ENCODE measurements around the gene SMIM28. TPM values are rescaled to one million over a fixed set of nuclear protein-coding genes. Genes with fewer than 3 reads are reported as not detected.

Gene SMIM28
- total RNA-seq, 1 experiment from 2014 or later, result not detected

DNA sequence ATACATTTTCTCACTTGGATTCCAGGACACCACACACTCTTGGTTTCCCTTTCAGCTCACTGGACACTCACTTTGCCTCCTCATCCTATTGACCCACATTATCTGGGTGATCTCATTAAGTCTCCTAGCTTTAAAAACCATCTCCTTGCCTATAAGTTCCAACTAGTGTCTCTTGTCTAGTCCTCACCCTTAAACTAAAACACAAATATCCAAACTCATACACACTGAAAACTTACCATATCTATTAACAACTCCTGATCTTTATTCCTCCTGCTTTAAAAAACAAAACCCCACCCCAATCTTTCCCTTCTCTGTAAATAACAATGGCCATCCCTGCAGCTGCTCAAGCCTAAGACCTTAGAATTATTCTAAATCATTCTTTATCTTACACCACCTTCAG lies 3.5 kb upstream of the SMIM28 start:
- no peak for DNase-seq (ENCODE audit: low spot score)

DNA sequence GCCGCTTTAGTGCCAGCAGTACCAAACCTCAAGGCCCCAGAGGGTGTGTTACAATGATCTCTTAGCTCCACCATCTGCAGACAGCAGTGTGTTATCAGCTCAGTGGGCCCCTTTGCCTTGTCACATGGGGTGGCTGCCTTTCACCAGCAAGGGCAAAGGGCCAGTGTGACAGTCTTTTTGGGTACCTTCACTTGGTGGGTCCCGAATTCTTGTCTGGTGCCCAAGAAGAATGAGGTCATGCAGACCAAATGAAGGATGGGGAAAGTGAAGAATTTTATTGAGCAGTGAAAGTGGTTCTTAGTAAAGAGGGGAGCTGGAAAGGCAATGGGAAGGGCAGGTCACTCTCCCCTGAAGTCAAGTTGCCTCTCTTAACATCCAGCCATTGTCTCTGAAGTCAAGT lies 2.9 kb upstream of the SMIM28 start:
- no peak for DNase-seq (ENCODE audit: low spot score)

GRCh38 chr6:138377042-138377441 lies 663 bp upstream of the SMIM28 start:
- no peak for DNase-seq (ENCODE audit: low spot score)

DNA sequence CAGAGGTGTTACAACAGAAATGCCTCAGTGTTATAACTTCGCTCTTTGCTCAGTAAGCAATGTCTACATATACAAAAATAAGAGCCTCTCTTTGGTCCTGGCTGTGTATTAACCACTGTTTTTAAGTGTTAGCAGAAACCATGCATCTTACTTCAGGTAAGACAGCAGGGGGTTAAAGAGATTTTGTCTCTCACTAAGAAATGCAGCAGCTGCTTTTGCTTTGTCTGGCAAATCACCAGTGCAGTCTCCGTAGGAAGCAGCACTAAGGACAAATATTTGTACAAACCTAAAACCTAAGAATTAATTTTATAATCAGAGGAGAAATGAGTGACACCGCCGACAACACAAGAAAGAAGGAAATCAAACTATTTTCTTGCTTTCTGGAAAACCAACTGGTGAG lies 758 bp downstream of the SMIM28 start:
- no peak for DNase-seq (ENCODE audit: low spot score)

- no peak for DNase-seq (ENCODE audit: low spot score)
Observed at GRCh38 chr6:138382498-138383265, 5.0 kb downstream of the SMIM28 start.

DNA sequence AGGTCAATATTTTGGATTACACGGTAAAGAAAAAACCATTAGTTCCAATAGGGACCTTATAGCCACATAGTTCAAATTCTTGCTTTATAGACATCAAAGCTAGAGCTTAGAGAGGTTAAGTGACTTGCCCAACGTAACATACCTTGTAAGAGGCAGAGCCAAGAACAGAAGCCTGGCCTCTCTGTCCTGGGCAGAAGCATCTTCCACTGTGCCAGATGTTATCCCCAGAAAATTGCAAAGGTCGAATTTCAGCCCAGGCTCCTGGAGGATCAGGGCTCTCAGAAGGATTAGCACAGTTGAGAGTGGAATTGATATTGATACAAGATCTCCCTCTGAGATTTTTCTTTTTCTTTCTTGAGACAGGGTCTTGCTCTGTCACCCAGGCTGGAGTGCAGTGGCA lies 6.1 kb downstream of the SMIM28 start:
- no peak for DNase-seq (ENCODE audit: low spot score)

- DNase-seq (ENCODE audit: low spot score), result no peak
Observed at GRCh38 chr6:138386897-138387296, 9.2 kb downstream of the SMIM28 start.

DNA sequence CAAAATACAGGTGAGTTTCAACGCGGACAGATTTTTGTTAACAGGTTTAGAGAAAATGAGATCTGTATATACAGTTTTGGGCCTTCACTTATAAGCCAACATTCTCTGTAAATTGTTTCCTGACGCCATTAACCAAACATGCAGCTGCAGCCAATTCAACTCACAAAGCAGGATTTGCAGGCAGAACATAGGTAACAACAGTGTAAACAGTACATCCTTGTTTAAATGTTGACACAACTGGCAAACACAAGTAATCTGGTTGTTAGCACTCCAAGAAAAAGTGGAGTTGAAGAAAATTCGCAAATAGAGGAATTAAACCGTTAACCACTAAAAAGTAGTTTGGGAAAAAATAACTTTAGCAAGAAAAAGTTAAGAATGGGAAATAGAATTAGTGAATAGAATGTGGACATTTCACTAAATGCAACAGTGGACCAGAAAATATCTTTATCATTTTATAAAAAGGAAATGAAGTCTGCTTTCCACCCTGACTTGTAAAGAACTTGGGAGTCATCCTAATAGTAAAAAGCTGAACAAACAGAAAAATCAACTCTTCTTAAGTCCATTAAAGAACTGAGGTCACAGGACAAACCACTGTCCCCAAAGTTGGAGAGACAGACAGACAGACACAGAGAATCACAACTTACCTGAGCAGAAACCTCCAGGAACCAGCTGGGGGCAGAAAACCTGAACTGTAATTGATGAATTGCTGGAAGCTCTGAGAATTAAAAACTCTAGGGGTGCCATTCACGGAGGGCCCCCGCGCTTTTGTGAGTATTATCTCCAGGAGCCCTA lies 10.1 kb downstream of the SMIM28 start:
- no peak for DNase-seq (ENCODE audit: low spot score)

GRCh38 chr6:138389551-138389950 lies 11.8 kb downstream of the SMIM28 start:
- no peak for DNase-seq (ENCODE audit: low spot score)

GRCh38 chr6:138393871-138394783 lies 16.4 kb downstream of the SMIM28 start:
- DNase-seq (ENCODE audit: low spot score), result no peak

DNA sequence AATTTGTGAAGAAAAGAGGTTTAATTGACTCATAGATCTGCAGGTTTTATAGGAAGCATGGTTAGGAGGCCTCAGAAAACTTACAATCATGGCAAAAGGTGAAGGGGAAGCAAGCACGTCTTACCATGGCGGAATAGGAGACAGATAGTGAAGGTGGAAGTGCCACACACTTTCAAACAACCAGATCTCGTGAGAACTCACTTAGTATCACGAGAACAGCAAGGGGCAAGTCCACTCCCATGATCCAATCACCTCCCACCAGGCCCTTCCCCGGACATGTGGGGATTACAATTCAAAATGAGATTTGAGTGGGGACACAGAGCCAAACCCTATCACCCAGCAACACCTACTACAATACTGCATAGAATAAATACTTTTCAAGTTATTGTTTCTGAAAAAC lies 19.0 kb downstream of the SMIM28 start:
- no peak for DNase-seq (ENCODE audit: low spot score)

GRCh38 chr6:138397128-138398122 lies 19.7 kb downstream of the SMIM28 start:
- no peak for DNase-seq (ENCODE audit: low spot score)

- no peak for DNase-seq (ENCODE audit: low spot score)
Observed at GRCh38 chr6:138400326-138400725, 22.6 kb downstream of the SMIM28 start.

DNA sequence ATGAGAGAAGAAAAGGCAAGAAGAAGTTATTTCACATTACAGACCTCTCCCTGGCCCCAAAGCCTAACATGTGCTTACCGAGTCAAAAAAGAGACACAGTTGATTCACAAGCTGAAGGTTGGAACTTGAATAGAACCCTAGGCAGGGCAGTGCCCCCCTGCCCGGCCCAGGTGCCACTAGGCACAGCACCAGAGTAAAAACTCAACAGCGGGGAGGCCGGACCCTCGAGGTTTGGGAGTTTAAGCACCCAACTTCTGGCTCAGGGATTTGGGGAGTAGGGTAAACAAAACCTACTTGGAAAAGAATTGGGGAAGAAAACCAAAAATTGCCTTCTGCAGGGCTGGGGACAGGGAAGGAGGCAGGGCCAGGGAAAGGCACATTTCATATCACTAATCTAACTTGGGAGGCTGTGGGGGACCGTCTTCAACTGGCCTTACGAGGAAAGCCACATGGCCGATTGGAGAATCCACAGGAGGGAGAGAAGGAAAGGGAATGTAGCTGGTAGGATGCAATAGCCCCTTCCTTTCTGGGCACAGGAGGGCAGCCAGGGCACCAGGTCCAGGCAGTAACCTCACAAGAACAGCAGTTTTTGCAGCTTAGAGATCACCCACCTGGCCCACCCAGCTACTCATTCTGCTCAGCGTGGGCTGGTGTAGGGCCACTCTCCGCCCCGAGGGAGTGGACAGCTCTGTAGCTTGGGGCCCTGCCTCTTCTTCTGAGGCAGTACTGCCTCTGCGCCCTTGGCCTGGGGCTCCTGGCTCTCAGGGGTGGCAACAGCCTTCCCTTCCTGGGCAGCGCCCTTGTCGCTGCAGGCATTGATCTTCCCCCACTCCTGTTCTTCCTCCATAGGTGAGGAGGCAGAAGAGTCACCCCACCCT lies 24.5 kb downstream of the SMIM28 start:
- no peak for DNase-seq (ENCODE audit: low spot score)

- DNase-seq (ENCODE audit: low spot score), result no peak
Observed at GRCh38 chr6:138402838-138403187, 25.1 kb downstream of the SMIM28 start.

DNA sequence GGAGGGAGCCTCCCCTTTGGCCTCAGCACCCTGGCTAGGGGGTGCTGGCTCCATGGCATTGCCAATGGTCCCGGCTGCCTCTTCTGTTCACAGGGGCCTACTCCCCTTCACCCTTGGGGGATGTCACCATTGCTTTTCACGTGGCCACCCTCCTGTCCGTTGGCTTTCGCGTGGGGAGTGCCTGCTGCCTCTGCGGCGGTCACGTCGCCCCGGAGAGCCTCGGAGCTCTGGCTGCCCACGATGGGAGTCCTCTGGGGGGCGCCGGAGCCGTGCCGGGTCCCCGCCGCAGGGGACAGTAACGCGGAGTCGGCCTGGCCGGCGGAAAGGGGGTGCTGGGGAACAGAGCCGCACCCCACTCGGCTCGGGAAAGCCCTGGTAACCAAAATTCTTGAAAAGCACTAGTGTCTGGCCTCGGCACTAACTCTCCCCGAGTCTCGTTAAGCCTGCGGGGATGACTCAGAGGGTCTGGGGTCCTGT lies 25.7 kb downstream of the SMIM28 start:
- peak; percentile 6 for DNase-seq (ENCODE audit: low spot score)

DNA sequence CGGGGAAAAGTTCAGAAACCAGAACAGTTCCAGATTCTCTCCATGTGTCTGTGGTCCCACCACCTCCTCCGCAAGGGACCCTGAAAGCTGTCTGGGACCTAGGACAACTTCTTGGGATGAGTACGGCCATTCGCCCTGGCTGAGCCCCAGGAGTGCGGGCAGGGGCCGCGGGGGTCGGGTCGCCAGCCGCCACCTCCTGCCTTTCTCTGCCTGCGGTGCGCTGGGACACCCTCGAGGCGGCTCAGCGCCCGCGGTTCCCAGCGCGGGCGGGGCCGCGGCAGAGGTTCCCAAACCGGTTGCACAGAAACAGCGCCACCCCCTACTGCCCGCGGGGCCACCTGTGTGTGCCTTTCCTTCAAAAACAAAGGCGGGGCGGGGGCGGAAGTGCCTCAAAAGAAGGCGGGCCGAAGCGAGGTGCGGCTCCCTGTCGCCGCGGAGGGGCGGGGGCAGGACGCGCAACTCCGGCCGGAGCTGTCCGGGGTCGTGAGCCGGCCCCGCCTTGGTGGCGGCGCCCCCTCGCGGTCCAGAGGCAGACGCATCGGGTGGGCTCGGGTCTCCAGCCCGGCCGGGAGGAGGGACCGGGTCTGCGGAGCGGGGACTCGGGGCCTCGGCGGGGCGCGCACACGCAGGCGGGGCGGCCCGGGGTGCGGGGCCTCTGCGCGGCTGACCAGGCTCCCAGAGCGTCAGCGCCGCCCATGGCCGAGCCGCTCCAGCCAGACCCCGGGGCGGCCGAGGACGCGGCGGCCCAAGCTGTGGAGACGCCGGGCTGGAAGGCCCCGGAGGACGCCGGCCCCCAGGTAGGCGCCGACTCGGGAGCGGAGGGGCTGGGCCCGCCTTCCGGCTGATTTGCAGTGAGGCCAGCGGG lies 26.3 kb downstream of the SMIM28 start, which contains the start of gene HEBP2:
Gene HEBP2 (plus strand): TSS at position 423 of the 865 bp plus-strand sequence. CDS start 273 bp downstream, at position 696.
- peak; percentile 81 for DNase-seq (ENCODE audit: low spot score)

DNA sequence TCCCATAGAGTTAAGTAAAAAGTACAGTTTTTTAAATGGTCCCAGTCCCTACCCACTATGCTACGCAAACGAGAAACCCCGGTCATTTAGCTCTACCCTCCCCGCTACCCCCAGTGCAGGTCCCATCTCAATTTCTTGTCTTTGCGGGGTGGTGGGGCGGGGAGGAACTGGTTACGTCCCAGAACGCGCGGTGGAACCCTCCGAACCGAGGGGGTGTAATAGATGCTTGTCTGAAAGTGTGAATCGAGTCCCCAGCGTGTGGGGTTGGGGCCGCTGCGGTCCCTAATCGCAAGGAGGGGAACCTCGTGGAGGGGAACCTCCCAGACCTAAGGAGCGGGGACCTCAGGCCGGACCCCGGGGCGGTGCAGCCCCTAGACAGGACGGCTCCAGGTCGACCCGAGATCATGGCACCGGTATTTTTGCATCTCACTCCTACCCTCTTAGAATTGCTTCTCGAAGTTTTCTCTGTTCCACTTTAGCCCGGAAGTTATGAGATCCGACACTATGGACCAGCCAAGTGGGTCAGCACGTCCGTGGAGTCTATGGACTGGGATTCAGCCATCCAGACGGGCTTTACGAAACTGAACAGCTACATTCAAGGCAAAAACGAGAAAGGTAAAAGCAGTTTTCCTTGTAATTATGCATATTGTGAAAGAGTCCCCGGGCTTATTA lies 27.1 kb downstream of the SMIM28 start:
- DNase-seq (ENCODE audit: low spot score), result no peak

Data from A172 (cell line).